MM.1S (cell line): ENCODE data around the gene GPR137.
"Not testable (repeated sequence)": the region's sequence is repeated elsewhere in the genome, so short reads cannot be mapped to it uniquely, and the experiment has no call there.

Experiments
- DNase-seq: peaks from one replicate; pipeline ENCODE4 v3.0.0-alpha.2; 2015
- H2AFZ ChIP-seq: fragments of 300-600 bp; sonication (generic); 2 replicates; pipeline ENCODE4 v1.6.0; 2016; ENCODE audit warnings: antibody characterized with exemption, low read length
- H3F3A ChIP-seq: fragments of 300-600 bp; sonication (generic); 2 replicates; pipeline ENCODE4 v1.6.1; 2016; ENCODE audit warnings: mild to moderate bottlenecking, antibody characterized with exemption, low read length, moderate library complexity, mixed read lengths; ENCODE audit not compliant: insufficient read depth
- H3K27ac ChIP-seq: fragments of 300-600 bp; sonication (generic); 2 replicates; pipeline ENCODE4 v1.5.1; 2016; ENCODE audit warnings: mild to moderate bottlenecking, low read length
- H3K27me3 ChIP-seq: fragments of 300-600 bp; sonication (generic); replicated peaks from 2 replicates; pipeline ENCODE4 v1.6.0; 2016; ENCODE audit warnings: low read length; ENCODE audit not compliant: insufficient read depth
- H3K36me3 ChIP-seq: fragments of 300-600 bp; sonication (generic); replicated peaks from 2 replicates; pipeline ENCODE4 v1.6.1; 2016; ENCODE audit warnings: mild to moderate bottlenecking, low read length, mixed read lengths; ENCODE audit not compliant: insufficient read depth
- H3K4me1 ChIP-seq: fragments of 300-600 bp; sonication (generic); 2 replicates; pipeline ENCODE4 v1.6.1; 2016; ENCODE audit warnings: low read length, mixed read lengths
- H3K4me2 ChIP-seq: fragments of 300-600 bp; sonication (generic); 2 replicates; pipeline ENCODE4 v1.6.0; 2016; ENCODE audit warnings: low read depth, low read length
- H3K4me3 ChIP-seq: fragments of 300-600 bp; sonication (generic); 2 replicates; pipeline ENCODE4 v1.5.1; 2016; ENCODE audit warnings: low read length, mixed read lengths
- H3K79me2 ChIP-seq: fragments of 300-600 bp; sonication (generic); 2 replicates; pipeline ENCODE4 v1.6.1; 2016; ENCODE audit warnings: mixed run types, low read length, mixed read lengths
- H3K9ac ChIP-seq: fragments of 300-600 bp; sonication (generic); 2 replicates; pipeline ENCODE4 v1.6.1; 2016; ENCODE audit warnings: low read length, mixed read lengths
- H3K9me2 ChIP-seq: fragments of 300-600 bp; sonication (generic); replicated peaks from 2 replicates; pipeline ENCODE4 v1.6.1; 2016; ENCODE audit warnings: mild to moderate bottlenecking, low read length, mixed read lengths; ENCODE audit not compliant: insufficient read depth
- H3K9me3 ChIP-seq: fragments of 300-600 bp; sonication (generic); replicated peaks from 2 replicates; pipeline ENCODE4 v1.6.1; 2016; ENCODE audit warnings: mild to moderate bottlenecking, low read length, mixed read lengths; ENCODE audit not compliant: insufficient read depth
- H4K20me1 ChIP-seq: fragments of 300-600 bp; sonication (generic); 2 replicates; pipeline ENCODE4 v1.6.1; 2016; ENCODE audit warnings: mild to moderate bottlenecking, low read length, moderate library complexity, mixed read lengths; ENCODE audit not compliant: insufficient read depth
- CTCF ChIP-seq: fragments of 300-600 bp; sonication (generic); IDR thresholded peaks from 2 replicates; pipeline ENCODE4 v1.5.1; 2016; ENCODE audit warnings: antibody characterized with exemption, low read length, mixed read lengths
- EZH2 ChIP-seq: fragments of 300-600 bp; sonication (generic); optimal IDR thresholded peaks from 2 replicates; pipeline ENCODE3; 2017; ENCODE audit warnings: low read depth, mild to moderate bottlenecking, antibody characterized with exemption, low read length, mixed read lengths
- EZH2phosphoT487 ChIP-seq: fragments of 300-600 bp; sonication (generic); IDR thresholded peaks from 2 replicates; pipeline ENCODE4 v1.6.1; 2018; ENCODE audit warnings: antibody characterized with exemption, low read length

The GPR137 gene

DNA sequence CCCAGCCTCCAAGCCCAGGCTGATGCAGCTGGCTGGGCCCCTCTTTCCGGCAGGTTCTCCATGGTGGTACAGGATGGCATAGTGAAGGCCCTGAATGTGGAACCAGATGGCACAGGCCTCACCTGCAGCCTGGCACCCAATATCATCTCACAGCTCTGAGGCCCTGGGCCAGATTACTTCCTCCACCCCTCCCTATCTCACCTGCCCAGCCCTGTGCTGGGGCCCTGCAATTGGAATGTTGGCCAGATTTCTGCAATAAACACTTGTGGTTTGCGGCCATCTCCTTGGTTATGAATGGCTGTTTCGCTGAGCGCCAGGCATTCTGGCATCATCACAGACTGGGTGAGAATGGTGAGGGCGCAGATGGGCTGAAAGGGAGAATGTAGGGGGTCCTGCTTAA, 35.9 kb downstream of the GPR137 start:
- H3K27me3 ChIP-seq: no peaks in the 10 kb centered on the region
- no peaks in the 10 kb centered on the region for H3K9me2 ChIP-seq
- H2AFZ ChIP-seq: no peak overlapping the region
- peaks cover 6% of the 10 kb centered on the region for H3K4me1 ChIP-seq
- H3K27ac ChIP-seq: no peak overlapping the region
- no peaks in the 10 kb centered on the region for H3K9me3 ChIP-seq
- no peak overlapping the region for H3K4me2 ChIP-seq
- H3K9ac ChIP-seq: no peak overlapping the region
- no peaks in the 10 kb centered on the region for H4K20me1 ChIP-seq
- TF ChIP-seq CTCF (no peak), EZH2phosphoT487 (no peak), EZH2 (no peak)
- H3K36me3 ChIP-seq: no peaks in the 10 kb centered on the region
- H3K79me2 ChIP-seq: peaks cover 12% of the 10 kb centered on the region
- H3F3A ChIP-seq: peaks cover 22% of the 10 kb centered on the region
- H3K4me3 ChIP-seq: no peak overlapping the region
- DNase-seq: no peak

DNA sequence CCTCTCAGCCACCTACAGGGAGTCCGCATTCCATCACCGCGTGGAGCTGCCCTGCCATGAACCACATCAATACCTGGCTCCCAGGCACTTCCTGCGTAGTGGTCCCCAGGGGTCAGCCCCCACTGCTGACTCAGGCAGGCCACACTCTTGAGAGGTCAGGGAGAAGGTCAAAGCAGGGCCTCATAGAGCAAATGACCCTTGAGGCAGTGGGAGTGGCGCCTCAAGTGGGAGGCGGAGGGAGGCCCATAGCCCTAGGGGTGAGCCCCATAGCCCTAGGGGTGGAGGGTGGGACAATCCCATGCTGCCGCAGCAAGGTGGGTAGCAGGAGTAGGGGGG, 37.2 kb downstream of the GPR137 start:
- no peak overlapping the region for H3K9ac ChIP-seq
- H2AFZ ChIP-seq: no peak overlapping the region
- H3K27ac ChIP-seq: no peak overlapping the region

DNA sequence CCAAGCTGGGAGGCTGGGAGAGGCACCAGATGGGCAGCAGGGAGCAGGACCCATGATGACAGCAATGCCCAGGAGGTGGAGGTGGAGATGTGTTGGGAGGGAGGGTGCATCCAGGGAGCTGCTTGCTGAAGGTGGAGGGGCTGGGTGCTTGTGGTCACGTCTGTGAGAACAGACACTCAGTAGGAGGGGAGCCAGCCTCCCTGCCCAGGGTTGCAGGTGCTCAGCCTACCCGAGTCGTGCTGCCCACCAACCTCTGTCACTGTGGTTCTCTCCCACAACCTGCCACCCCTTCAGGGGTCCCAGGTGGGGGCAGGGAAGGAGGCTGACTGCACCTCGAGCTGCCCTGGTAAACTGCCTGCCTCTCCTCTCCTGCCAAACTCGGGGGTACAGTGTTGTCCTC, 37.7 kb downstream of the GPR137 start:
- H3K27me3 ChIP-seq: 0 out of 2 replicates have a peak, but pooled peaks cover 3% of the 10 kb centered on the region
- H4K20me1 ChIP-seq: no peaks in the 10 kb centered on the region
- H2AFZ ChIP-seq: no peak overlapping the region
- no peaks in the 10 kb centered on the region for H3K9me2 ChIP-seq
- H3K4me1 ChIP-seq: peaks cover 6% of the 10 kb centered on the region
- no peak overlapping the region for H3K27ac ChIP-seq
- H3K36me3 ChIP-seq: no peaks in the 10 kb centered on the region
- H3K4me2 ChIP-seq: no peak overlapping the region
- H3K4me3 ChIP-seq: no peak overlapping the region
- DNase-seq: no peak
- peaks cover 9% of the 10 kb centered on the region; the same call in 1 of the 2 replicates for H3K79me2 ChIP-seq
- TF ChIP-seq EZH2phosphoT487 (no peak), CTCF (no peak), EZH2 (no peak)
- H3K9me3 ChIP-seq: no peaks in the 10 kb centered on the region
- H3F3A ChIP-seq: peaks cover 7% of the 10 kb centered on the region
- no peak overlapping the region for H3K9ac ChIP-seq

More for the DNA sequence above, 37.2 kb downstream of the GPR137 start:
- Histone ChIP-seq H3F3A (peaks cover 11% of the 10 kb centered on the region), H3K9me3 (no peaks in the 10 kb centered on the region), H3K4me3 (no peak overlapping the region), H3K79me2 (peaks cover 9% of the 10 kb centered on the region; the same call in 1 of the 2 replicates), H3K36me3 (no peaks in the 10 kb centered on the region), H3K9me2 (no peaks in the 10 kb centered on the region), H3K4me2 (no peak overlapping the region), H3K27me3 (0 out of 2 replicates have a peak, but pooled peaks cover 3% of the 10 kb centered on the region), H3K4me1 (peaks cover 6% of the 10 kb centered on the region), H4K20me1 (no peaks in the 10 kb centered on the region)
- DNase-seq: no peak
- TF ChIP-seq EZH2phosphoT487 (no peak), EZH2 (no peak)

DNA sequence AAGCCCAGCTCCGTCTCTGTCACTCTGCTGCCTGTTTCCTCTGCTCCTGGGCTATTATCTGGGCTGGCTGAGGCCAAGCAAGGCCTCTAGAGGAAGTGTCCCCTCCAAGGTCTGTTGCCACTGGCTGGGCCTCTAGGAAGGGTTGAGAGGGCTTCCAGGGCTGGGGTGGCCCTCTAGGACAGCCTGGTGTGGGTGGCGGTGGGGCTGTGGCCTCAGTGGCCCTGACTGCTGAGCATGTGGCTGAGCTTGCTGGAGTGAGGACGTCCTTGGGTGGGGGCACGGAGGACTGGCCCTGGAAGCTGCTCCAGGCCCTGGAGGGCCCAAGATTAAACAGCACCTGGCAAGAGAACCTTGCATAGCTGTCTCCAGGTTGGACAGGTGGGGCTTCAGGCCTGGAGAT, 38.3 kb downstream of the GPR137 start:
- not testable (repeated sequence) for H3K36me3 ChIP-seq, H3K27ac ChIP-seq, H4K20me1 ChIP-seq, H3F3A ChIP-seq, H2AFZ ChIP-seq, H3K4me2 ChIP-seq, H3K9me2 ChIP-seq, H3K9ac ChIP-seq, H3K27me3 ChIP-seq, H3K4me3 ChIP-seq, H3K4me1 ChIP-seq, H3K79me2 ChIP-seq, H3K9me3 ChIP-seq, DNase-seq
